ENCODE measurements around the gene AMFR.

The AMFR gene

DNA sequence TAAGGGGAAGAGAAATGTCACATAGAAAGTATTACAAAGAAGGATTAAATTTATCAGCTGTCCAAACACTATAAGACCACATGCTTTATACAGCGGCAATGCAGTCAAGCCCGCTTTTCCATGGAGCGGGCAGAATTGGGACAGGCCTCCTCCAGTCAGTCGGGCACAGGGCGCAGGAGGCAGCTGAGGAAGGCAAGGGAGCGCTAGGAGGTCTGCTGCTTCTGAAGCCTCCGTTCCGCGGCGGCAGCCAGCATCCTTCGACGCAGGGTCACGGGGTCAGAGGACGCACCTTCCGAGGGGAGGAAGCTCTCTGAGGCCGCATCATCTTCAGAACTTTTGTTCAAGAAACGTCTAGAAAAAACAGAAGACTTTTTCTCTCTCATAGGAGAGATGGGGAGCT, 62.6 kb downstream of the AMFR start:
- DNase-seq (ENCODE audit: low read depth in 2 of 2) = no peak

GRCh38 chr16:56362057-56362655, 63.2 kb downstream of the AMFR start:
- DNase-seq (ENCODE audit: low read depth in 2 of 2) = no peak

DNA sequence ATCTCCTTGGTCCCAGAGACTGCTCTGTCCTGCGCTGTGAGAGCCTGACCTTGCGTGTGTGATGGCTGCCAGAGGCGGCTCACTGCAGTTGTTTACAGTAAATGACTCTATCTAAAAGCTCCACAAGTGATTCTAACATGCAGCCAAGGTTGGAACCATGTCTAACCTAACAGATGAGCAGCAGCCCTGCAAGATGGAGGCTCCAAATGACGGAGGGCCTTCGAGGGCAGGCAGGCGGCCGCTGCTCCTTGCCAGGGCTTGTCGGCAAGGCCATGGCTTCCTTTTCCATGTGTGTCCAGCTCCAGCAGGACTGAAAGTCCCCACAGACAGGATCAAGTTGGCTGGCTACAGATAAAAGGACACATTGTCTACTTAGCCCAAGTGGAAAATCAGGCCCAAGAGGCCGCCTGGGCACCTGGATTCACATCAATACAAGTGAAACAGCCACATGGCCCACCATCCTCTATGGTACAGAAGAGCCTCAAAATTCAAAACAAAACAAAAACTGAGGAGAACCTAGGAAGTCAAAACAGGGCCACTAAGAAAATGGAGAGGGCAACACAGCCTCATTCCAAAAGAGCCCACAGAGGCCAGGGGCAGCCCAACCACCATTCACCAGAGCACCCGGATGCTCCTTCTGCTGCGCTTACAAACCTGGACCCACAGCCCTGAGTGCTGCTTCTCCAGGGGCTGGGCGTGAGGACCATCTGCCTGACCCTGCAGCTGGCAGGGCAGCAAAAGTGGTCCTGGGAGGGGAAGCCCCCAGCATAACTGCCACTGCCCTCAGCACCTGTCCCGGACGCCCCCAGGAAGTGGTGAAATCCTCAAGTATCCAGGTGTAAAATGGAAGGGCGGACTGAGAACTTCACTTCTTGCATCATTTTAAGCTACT, 65.0 kb downstream of the AMFR start:
- DNase-seq (ENCODE audit: low read depth in 2 of 2) = no peak

GRCh38 chr16:56357765-56358322, 67.5 kb downstream of the AMFR start:
- DNase-seq (ENCODE audit: low read depth in 2 of 2) = no peak

DNA sequence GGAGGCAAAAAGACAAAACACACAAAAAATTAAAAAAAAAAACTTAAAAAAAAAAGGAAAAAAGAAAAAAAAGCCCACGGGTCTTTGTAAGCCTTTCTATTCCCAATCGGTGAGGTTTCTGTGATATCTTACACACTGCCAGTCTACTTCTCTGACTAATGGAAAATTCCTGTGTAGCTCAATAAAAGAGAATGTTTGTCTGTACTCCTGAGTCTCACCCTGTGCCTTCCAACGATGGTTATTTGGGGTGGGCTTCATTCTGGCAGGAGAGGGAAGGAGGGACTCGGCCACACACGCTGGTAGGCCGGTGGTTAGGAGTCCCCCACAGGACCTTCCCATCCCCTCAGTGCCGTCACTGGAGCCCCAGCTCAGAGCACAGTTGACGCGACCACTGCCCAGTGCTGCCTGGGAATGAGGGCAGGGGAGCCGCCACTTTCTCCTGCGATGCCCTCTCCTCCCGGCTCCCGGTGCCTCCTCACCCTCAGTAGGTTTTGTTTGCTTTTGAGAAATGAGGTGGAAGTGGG, 68.0 kb downstream of the AMFR start:
- DNase-seq (ENCODE audit: low read depth in 2 of 2) = no peak

DNA sequence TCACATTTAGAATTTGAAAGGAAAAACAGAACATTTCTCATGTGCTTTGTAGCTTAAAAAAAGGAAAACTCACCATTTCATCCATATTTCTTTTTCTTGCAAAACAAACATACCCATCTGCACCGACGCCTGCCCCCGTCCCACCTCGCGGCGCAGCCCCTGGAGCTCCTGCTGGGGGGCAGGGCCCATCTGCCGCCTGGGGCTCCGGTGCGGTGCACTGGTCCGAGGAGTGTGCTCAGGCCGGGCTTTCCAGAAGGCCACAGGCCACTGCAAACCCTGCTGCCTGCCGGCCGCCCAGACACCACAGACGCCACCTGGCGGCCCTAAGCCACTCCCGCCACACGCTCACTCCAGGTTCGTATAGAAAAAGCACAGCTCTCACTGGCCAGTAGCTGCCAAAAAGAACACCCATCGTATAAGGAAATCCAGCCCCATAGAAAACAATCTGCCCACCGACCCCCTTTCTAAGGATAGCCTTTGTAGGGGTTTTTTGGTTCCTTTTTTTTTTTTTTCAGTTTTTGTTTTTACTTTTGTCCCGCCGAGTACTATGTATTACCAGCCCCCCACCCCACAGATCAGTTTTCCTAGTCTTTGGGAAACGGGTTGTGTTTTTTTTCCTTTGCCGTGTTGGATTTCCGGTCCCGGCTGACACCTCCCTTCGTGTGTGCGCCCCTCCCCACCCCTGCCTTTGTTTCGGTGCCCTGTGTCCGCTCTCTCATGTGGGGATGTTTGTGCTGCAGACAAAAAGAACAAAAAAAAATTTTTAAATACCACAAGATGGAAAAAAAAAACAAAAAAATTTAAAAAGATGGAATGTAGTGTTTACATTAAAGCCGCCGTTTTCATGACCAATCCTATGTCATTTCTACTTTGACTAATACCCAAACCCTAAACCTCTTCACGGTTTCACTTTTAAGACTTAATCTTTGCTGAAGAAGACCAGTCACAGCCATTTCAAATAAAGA, 68.8 kb downstream of the AMFR start:
- DNase-seq (ENCODE audit: low read depth in 2 of 2) = peak in 1 of 2 experiments; percentile 44

DNA sequence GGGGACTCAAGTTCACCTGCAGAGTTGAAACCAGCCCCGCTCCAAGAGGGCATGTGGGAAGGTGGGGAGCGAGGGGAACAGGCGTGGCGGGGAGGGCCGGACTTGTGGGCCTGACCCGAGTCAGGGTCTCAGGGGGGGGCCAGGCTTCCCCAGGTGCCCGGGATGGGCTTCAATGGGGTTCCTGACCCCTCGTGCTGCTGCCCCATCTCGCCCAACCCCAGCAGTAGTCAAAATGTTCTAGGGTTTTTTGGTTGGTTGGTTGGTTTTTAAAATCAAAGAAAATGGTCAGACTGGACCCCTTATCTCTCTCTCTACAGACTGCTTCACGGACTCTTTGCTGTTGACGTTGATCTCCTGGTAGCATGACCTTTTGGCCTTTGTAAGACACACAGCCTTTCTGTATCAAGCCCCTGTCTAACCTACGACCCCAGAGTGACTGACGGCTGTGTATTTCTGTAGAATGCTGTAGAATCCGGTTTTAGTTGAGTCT, 69.5 kb downstream of the AMFR start:
- no peak for DNase-seq (ENCODE audit: low read depth in 2 of 2)

- no peak for DNase-seq (ENCODE audit: low read depth in 2 of 2)
Observed at GRCh38 chr16:56355221-56355620, 70.1 kb downstream of the AMFR start.

DNA sequence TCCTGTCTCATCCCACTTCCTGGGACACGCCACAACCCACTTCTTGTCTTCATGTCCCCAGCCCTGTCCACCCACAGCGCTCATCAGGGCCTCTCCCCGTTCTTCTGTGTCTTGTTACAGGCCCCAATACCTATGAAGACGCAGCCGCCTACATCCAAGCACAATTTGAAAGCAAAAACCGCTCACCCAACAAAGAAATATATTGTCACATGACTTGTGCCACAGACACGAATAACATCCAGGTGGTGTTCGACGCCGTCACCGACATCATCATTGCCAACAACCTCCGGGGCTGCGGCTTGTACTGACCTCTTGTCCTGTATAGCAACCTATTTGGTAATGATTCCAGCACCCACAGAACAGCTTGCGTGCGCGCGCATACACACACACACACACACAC, 70.6 kb downstream of the AMFR start:
- DNase-seq (ENCODE audit: low read depth in 2 of 2) = no peak

DNA sequence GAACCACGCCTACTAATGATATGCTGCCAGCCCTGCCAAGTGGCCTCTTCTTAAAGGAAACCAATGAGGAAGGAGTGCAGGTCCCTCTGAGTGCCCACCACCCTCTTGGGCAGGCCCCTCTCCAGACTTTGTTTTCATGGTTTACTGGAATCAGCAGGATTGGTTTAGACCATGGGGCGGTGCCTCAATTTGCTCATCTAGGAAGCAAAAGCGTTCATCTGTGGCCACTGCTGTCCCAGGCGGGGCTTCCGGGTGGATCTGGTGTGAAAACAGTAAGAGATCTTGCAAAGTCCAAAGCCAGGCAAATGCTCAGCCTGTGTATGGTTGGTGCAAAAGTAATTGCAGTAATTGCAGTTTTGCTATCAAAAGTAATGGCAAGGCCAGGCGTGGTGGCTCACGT, 71.3 kb downstream of the AMFR start:
- no peak for DNase-seq (ENCODE audit: low read depth in 2 of 2)

DNA sequence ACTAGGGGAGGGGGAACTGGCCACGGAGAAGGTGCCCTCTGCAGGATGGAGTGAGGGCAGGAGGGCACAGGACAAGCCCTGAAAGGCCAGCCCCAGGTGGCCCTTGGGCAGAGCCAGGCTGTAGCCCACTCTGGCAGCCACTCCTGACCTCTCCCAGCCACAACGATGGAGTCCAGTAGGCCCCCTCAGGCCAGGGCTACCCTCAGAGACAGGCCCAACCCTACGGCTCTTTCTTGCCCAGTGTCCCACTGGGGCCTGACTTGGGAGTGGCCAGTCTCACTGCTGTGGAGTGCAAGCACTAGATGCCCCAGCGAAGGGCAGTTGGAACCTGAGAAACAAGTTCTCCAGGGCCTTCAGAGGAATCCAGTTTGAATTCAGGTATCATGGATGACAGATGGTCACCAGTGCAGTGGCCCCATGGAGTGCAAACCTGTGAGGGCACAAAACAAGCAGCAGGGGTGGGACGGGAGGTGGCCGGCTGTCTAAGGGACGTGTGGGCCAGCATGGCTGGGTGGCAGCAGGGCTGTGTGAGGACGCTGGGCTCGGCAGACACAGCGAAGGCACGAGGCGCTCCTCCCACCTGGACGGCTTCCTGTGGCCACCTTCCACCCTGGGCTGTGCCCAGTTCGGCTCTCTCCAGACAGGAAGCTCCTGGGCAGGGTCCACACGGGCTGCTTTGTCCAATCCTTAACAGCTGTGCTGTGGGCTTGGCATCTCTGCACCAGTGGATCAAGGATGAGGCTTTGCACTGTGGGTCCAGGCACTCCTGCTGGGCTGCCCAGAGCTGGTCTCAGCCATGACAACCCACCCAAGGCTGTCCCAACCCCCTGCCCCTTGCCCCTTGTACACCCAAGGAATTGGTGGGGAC, 72.1 kb downstream of the AMFR start:
- no peak for DNase-seq (ENCODE audit: low read depth in 2 of 2)

DNA sequence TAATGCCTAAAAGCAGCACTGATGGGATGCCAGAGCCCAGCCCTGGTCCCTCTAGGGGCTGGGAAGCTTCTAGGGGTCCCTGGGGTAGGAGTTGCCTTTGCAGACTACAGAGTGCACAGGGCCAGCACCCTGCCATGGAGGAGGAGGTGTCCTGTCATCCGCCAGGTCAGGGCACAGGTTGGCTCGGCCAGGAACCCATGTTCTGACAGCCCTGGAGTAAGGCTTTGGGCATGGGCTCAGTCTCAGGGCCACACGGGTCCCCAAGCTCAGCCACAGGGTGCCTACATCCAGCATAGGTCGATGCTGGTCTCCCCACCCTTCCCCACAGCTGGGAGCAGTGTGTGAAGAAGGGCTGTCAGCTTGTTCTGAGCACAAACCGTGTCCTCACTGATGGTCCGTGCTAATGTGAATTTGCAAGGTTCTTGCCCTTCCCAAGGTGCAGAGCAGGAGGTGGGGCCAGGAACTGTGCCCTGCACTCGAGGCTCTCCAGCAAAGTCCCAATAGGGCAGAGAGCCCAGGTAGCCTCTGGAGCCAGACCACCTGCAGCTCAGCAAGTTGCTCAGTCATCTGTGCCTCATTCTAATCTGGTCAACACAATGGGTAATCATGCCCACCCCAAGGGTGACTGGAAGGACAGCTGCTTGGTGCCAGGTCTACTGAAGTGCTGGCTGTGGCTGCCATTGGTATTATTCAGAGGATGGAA, 72.8 kb downstream of the AMFR start:
- DNase-seq (ENCODE audit: low read depth in 2 of 2) = no peak

DNA sequence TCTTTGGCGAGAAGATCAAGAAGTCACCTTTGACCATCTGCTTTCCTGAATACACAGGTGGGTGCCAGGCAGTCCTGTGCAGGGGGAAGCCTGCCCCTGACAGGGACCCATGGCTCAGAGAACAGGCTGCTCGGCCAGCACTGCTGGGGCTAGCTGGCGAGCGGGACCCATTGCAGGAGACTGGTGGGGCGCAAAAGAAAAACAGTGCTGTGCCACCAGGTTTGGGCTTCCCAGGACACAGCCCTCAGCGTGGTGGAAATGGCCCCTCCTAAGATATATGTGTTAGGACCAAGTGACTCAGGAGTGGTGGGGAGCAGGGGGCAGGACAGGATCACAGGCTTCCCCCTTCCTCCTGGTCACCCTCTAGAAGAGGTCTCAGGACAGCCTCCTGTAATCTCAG, 73.9 kb downstream of the AMFR start:
- no peak for DNase-seq (ENCODE audit: low read depth in 2 of 2)

GRCh38 chr16:56350491-56351405, 74.6 kb downstream of the AMFR start:
- DNase-seq (ENCODE audit: low read depth in 2 of 2) = no peak

GRCh38 chr16:56349711-56350161, 75.6 kb downstream of the AMFR start:
- DNase-seq (ENCODE audit: low read depth in 2 of 2) = no peak

DNA sequence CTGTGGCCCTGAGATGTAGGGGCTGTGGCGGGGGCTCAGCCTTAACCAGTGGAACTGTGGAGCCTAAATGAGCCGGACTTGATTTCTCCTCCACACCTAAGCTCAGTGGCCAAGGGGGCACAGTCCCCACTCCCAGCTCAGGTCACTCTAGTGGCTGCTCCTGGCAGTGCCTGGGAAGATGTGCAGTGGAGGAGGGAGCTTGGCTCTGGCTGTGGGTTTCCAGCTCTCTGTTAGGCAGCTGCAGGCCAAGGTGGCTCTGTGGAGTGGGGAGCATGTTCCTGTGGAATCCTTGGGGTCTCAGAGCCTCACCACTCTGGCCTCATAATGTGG, 76.3 kb downstream of the AMFR start:
- no peak for DNase-seq (ENCODE audit: low read depth in 2 of 2)

DNA sequence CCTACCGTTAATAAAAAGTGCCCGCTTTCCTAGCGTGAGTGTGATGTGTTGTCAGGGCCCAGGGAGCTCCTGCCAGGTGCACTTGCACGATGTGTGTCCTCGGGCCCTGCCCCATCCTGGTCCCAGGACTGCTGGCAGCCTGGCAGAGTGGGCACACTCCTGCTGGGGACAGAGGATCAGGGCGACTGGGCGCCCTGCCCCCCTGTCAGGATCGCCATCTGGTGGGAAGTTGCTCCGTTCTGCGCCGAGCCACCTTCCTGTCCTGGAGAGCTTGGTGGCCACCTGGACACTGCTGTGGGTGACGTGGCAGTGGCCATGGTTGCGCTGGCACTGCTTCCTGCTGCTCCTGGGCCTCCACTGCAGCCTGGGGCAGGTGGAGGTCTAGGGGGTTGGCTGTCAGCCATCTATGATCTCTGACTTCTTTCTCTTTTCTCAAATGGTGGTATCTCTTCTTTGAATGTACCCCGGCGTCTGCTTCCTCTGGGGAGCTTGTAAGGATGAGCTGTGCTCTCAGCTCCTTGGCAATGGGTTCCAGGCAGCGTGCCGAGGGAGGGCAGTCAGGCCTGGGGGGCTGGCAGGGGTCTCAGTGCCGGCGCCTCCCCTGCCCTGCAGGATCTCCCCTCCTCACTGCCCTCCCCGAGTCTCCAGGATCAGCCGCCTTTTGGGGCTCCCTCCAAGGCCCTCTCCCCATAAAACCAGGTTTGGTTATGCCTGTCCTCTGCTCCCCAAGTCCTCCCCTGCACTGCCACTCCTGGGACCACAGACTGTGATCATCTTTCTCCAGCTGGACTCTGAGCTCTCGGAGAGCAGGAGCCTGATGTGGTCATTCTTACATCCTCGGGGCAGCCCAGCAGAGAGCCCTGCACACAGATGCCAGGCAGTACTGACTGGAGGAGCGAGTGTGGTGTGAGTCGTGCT, 76.9 kb downstream of the AMFR start:
- no peak for DNase-seq (ENCODE audit: low read depth in 2 of 2)

DNA sequence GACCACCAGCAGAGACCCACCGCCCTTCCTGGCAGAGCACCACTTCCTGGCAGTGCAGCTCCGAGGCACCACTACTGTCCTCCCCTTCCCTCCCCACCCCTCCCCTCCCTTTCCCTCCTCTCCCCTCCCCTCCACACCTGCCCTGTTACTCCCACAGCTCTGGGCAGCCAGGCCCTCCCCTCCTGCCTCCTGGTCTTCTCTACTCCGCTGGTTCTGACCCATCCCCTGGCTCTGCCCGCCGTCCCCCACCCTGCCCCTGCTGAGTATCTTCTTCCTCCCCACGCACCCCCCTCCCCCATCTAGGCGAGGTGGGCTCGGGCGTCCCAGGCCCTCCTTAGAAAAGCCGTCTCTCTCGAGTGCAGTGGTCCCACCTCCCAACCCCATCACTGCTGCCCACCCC, 77.7 kb downstream of the AMFR start:
- no peak for DNase-seq (ENCODE audit: low read depth in 2 of 2)

All from stimulated activated CD4-positive, alpha-beta T cell treated with anti-CD3 and anti-CD28 coated beads, Interleukin-12 subunit alpha, Interleukin-12 subunit beta, amount 100 ng/mL, for 24 hours (primary cell).